ENCODE results near the gene CNIH2. TPM values are rescaled to one million over a fixed set of nuclear protein-coding genes. Genes with fewer than 3 reads are reported as not detected.

CNIH2 gene
- total RNA-seq, 4 donors from 2014 or later, result not detected

DNA sequence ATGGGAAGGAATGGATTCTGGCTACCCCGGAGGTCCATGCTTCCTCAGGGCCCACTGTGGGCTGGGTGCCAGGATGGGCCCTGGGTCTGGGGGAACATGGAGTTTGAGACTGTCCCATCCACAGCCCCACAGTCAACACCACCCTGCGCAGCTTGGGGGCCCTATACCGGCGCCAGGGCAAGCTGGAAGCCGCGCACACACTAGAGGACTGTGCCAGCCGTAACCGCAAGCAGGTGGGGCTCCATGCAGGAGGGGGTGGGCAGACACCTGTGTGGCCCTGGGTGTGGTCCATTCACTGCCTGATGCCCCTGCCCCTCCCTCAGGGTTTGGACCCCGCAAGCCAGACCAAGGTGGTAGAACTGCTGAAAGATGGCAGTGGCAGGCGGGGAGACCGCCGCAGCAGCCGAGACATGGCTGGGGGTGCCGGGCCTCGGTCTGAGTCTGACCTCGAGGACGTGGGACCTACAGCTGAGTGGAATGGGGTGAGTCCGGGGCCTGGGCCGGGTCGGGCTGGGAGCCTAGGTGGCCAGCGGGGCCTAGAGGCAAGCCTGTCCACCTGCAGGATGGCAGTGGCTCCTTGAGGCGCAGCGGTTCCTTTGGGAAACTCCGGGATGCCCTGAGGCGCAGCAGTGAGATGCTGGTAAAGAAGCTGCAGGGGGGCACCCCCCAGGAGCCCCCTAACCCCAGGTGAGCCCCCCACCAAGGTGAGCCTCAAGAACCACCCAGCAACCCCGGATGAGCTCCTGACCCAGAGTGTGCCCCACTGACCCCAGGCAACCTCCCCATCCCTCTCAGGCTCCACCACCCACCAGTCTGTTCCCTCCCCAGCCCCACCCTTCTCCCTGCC lies 12.2 kb upstream of the CNIH2 start:
- DNase-seq (ENCODE audit: low spot score in 2 of 2), result no peak
- Histone ChIP-seq H3K4me3 (no peak overlapping the region), H3K27me3 (no peaks in the 10 kb centered on the region), H3K27ac (peak overlapping the region in 2 of 4 donors; percentile 98 to 99), H3K4me1 (peaks cover 0 to 30% (median 15%) of the 10 kb centered on the region in 4 donors), H3K9me3 (no peaks in the 10 kb centered on the region), H3K36me3 (peaks cover 0 to 58% (median 0%) of the 10 kb centered on the region in 3 donors)
- WGBS, 2 donors, result 90 to 93% methylated on average over 23 to 25 of the region's 26 CpGs
- no peak for TF ChIP-seq EP300 (IDR thresholded peaks at IDR 0.05)
- TF ChIP-seq, protein P1, sequence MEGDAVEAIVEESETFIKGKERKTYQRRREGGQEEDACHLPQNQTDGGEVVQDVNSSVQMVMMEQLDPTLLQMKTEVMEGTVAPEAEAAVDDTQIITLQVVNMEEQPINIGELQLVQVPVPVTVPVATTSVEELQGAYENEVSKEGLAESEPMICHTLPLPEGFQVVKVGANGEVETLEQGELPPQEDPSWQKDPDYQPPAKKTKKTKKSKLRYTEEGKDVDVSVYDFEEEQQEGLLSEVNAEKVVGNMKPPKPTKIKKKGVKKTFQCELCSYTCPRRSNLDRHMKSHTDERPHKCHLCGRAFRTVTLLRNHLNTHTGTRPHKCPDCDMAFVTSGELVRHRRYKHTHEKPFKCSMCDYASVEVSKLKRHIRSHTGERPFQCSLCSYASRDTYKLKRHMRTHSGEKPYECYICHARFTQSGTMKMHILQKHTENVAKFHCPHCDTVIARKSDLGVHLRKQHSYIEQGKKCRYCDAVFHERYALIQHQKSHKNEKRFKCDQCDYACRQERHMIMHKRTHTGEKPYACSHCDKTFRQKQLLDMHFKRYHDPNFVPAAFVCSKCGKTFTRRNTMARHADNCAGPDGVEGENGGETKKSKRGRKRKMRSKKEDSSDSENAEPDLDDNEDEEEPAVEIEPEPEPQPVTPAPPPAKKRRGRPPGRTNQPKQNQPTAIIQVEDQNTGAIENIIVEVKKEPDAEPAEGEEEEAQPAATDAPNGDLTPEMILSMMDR (IDR thresholded peaks at IDR 0.05), result no peak
- TF ChIP-seq POLR2A (IDR thresholded peaks at IDR 0.05), result no peak

DNA sequence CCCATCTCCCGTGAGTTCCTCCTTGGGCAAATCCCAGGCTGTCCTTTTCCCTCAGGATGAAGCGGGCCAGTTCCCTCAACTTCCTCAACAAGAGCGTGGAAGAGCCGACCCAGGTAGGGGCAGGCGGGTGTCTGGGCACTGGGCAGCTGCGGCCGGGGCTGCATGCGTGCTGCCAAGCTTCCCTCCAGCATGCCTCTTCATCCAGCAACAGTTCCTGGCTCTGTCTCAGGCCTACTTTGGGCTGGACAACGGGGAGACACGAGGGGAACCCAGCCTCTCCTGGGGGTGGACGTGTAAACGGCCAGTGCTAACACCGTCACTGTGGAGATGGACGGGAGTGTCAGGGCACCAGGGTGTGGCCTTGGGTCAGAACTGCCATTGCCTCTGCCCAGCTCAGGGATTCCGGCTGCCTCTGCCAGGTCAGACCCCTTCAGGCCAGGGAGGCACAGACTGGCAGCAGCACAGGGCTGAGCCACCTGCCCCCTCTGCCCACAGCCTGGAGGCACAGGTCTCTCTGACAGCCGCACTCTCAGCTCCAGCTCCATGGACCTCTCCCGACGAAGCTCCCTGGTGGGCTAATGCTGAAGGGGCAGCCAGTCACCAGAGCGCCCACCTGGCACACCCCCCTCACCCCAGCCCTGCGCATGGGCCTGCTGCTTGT lies 11.5 kb upstream of the CNIH2 start:
- no peak for TF ChIP-seq POLR2A (IDR thresholded peaks at IDR 0.05)
- TF ChIP-seq, protein P1 (IDR thresholded peaks at IDR 0.05), result no peak
- TF ChIP-seq EP300 (IDR thresholded peaks at IDR 0.05), result no peak
- Histone ChIP-seq H3K4me3 (peak overlapping the region; percentile 67 to 90 (median 76)), H3K27me3 (no peaks in the 10 kb centered on the region), H3K9me3 (no peaks in the 10 kb centered on the region), H3K36me3 (peaks cover 0 to 52% (median 0%) of the 10 kb centered on the region in 3 donors), H3K27ac (peak overlapping the region; percentile 87 to 99 (median 95)), H3K4me1 (peaks cover 0 to 35% (median 15%) of the 10 kb centered on the region in 4 donors)
- no peak for DNase-seq (ENCODE audit: low spot score in 2 of 2)
- WGBS, 2 donors, result 74 to 75% methylated on average over 18 to 20 of the region's 20 CpGs

DNA sequence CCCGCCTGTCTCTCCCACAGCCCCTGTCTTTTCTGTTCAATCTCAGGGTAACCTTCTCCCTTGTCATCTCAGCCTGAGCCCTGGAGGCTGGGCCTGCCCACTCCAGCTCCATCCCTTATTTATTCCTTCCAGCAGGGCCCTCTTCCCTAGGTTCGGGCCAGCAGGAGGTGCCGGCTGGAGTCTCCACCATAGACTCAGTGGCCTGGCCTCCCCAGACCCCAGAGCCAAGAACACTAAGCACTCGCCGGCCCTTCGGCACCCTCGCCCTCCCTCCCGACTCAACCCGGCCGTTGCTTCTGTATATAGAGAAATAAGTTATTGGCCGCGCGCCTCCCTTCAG lies 11.0 kb upstream of the CNIH2 start:
- no peaks in the 10 kb centered on the region for H3K27me3 ChIP-seq
- H3K4me1 ChIP-seq, result peaks cover 0 to 37% (median 15%) of the 10 kb centered on the region in 4 donors
- peak overlapping the region; percentile 87 to 99 (median 95) for H3K27ac ChIP-seq
- peak overlapping the region; percentile 67 to 90 (median 76) for H3K4me3 ChIP-seq
- H3K9me3 ChIP-seq, result no peaks in the 10 kb centered on the region
- peaks cover 0 to 52% (median 2%) of the 10 kb centered on the region in 3 donors for H3K36me3 ChIP-seq
- 8 to 15% methylated on average over 13 of the region's 13 CpGs for WGBS, 2 donors
- no peak for DNase-seq (ENCODE audit: low spot score in 2 of 2)
- TF ChIP-seq, protein P1 (IDR thresholded peaks at IDR 0.05), result no peak
- TF ChIP-seq POLR2A (IDR thresholded peaks at IDR 0.05) (no peak), EP300 (IDR thresholded peaks at IDR 0.05) (no peak)

- peak; percentile 4 to 75 for TF ChIP-seq EP300 (IDR thresholded peaks at IDR 0.05)
- peak; percentile 46 to 61 for TF ChIP-seq POLR2A (IDR thresholded peaks at IDR 0.05)
- TF ChIP-seq, protein P1 (IDR thresholded peaks at IDR 0.05), result peak in 3 of 5 experiments; percentile 15 to 55 (median 45)
- DNase-seq (ENCODE audit: low spot score in 2 of 2), result peak; percentile 83 to 85
- Histone ChIP-seq H3K27me3 (no peaks in the 10 kb centered on the region), H3K27ac (peak overlapping the region; percentile 87 to 99 (median 95)), H3K4me3 (peak overlapping the region; percentile 67 to 90 (median 76)), H3K9me3 (no peaks in the 10 kb centered on the region), H3K4me1 (peaks cover 0 to 37% (median 15%) of the 10 kb centered on the region in 4 donors), H3K36me3 (peaks cover 0 to 52% (median 8%) of the 10 kb centered on the region in 3 donors)
- 1% methylated on average over 35 to 50 of the region's 61 CpGs for WGBS, 2 donors
Measured at GRCh38 chr11:66267379-66268243, 10.4 kb upstream of the CNIH2 start.
